ENCODE results near the gene PHETA1. TPM values are rescaled to one million over a fixed set of nuclear protein-coding genes. Genes with fewer than 3 reads are reported as not detected.
"Not testable (repeated sequence)": the region's sequence is repeated elsewhere in the genome, so short reads cannot be mapped to it uniquely, and the experiment has no call there.

PHETA1 gene
- total RNA-seq, 1 donor from 2014 or later: 75.4 TPM

DNA sequence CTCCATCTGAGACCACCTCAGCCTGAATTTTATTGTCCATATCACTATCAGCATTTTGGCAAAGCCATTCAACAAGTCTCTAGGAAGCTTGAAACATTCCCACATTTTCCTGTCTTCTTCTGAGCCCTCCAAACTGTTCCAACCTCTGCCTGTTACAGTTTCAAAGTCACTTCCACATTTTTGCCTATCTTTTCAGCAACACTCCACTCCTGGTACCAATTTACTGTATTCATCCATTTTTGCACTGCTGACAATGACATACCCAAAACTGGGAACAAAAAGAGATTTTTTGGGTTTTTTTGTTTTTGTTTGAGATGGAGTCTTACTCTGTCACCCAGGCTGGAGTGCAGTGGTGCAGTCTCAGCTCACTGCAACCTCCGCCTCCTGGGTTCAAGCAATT is 4.3 kb upstream of the PHETA1 start:
- DNase-seq (ENCODE audit: low read depth): not testable (repeated sequence)

DNA sequence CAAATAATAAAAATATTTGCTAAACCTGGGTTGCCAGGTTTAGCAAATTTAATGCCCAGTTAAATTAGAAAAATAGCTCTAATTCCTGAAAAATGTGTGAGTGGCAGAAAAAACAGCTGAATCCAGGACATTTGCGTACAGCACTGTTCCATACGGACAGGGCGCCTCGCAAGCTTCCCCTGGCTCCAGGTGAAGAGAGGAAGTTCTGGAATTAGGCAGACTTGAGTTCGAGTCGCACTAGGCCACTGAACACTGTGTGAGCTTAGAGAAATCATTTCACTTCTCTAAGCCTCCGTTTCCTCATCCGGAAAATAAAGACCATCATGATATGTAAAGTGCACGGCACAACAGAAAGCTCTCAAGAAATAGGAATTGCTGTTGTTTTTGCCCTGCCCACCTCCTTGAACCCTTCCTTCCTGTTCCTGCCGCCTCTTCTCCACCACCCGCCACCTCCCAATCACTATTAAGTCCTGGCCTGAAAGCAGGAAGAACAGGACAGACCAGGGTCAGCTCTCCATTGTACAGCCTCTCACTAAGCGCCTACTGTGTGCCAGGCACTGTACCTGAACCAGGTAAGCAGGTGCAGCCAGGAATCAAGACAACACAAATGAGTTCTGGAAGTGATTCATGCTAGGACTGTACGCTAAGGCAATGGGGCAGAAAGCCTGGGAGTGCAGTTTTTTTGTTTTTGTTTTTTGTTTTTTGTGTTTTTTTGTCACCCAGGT is 763 bp upstream of the PHETA1 start:
- no peak for DNase-seq (ENCODE audit: low read depth)

DNA sequence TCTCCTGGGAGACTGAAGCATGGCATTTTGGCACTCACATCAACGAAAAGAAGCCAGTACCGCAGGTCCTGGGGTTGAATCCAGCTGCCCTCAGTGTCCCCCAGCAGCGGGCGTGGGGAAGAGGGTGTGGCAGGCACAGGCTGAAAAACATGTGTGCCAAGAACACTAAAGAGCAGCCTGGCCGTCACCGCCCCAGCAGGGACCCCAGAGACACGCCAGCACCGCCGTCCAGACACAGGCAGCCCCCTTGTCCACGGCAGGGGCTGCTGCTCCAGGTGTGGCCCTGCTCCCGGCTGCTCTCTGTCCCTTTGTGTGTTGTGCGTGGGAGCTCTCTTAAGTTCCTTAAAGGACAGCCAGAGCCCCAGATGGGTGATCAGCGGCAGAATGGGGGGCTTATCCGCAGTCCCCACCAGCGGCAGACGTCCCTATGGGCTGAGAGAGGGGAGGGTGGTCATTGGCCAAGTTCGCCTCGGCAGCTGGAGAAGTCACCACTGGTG is 556 bp downstream of the PHETA1 start:
- peak; percentile 69 for DNase-seq (ENCODE audit: low read depth)

DNA sequence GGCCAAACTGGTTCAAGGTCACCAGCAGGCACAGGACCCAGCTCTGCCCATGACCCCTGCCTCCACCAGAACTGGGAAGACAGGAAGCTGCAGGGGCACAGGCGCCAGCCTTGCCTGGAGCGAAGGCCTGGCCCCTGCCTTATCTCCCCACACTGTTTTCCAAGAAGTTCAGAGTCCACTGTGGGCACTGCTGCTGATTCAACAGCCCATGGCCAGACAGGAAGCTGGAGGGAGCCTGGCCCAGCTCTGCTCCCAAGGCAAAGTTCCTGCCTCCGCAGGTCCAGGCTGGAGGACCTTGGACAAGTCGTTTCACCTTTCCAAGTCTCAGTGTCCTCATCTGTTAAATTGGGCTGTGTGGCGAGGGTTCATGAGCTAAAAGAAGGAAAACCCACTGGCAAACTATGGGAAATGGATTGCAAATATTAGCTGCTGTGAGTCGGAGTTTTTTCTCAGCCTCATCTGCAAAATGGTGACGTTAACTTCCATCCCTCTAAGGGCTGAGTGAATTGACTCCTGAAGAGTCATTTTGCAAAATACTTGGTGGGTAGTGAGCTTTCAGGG is 1.2 kb downstream of the PHETA1 start:
- DNase-seq (ENCODE audit: low read depth): no peak

DNA sequence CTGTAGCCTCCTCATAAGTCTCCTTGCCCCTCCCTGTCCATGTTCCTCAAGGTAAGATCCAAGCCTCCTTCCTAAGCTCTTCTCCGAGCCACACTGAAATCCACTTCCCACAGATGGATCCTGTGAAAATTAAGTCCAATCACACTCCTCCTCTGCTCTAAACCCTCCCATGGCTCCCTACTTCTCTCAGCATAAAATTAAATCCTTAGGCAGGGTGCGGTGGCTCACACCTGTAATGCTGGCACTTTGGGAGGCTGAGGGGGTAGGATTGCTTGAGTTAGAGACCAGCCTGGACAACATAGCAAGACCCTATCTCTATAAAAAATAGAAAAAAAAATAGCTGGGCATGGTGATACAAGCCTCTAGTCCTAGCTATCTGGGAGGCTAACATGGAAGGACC is 2.3 kb downstream of the PHETA1 start:
- DNase-seq (ENCODE audit: low read depth): no peak

DNA sequence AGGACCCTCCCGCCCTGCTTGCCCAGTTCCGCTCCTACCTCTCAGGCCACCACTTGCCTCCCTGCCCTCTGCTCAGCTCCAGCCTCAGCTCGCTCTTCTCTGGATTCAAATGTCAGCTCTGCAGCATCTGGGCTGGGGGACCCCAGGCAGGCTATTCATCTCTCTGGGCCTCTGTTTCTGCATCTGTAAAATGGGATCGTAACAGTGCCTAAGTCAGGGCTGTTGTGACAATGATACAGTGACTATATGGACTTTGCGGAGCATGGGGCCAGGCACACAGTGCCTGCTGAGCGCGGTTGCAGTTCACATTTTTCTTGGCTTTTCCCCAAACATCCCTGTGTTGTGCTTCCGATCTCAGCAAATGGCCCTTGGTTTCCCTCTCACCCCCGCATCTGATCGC is 2.8 kb downstream of the PHETA1 start:
- no peak for DNase-seq (ENCODE audit: low read depth)

DNA sequence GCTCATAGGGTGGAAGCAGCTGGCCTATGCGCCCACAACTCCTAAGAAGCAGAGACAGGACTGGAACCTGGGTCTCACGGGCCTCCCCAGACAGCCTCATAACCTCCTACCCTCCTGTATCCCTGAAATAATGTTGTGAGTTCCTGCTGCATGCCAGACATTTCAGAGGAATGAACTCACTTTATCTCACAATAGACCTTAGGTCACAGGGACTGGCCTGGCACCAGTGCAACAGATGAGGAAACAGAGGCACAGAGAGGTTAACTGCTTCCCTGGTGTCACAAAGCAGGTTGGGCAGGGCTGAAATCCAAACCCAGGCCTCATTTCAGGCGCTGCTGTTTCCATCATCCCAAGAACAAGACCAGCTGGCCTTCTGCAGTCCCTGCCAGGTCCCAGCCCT is 5.3 kb downstream of the PHETA1 start:
- DNase-seq (ENCODE audit: low read depth): peak; percentile 54

DNA sequence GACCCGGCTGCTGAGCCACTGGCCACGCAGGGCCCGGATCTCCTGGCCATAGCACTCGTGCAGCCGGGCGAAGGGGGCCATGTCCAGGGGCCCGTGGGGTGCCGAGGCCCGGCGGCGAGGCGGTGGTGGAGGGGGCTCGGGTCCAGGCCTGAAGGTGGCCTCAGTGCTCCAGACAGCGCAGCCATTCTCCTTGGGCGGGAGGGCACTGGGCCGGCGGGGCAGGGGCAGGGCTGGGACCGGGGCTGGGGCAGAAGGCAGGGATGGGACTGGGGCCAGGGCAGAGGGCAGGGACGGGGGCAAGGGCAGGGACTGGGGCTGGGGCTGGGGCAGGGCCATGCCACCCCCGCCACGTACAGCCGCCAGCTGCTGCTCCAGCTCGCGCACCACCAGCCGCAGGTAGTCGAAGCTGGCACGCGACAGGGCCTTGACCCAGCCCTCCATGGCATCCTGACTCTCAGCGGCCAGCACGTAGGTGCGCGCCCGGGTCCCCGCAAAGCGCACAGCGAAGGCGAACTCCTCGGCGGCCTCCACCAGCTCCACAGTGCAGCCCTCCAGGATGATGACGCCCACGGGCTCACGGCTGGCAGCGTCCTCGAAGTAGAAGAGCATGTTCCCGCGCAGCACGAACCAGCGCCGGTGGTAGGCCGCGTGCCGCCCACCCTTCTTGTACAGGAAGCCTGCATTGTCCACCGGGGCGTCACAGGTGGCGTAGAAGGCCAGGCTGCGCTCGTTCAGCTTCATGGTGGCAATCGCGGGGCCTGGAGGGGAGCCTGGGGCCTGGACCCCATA is 6.0 kb downstream of the PHETA1 start:
- no peak for DNase-seq (ENCODE audit: low read depth)

DNA sequence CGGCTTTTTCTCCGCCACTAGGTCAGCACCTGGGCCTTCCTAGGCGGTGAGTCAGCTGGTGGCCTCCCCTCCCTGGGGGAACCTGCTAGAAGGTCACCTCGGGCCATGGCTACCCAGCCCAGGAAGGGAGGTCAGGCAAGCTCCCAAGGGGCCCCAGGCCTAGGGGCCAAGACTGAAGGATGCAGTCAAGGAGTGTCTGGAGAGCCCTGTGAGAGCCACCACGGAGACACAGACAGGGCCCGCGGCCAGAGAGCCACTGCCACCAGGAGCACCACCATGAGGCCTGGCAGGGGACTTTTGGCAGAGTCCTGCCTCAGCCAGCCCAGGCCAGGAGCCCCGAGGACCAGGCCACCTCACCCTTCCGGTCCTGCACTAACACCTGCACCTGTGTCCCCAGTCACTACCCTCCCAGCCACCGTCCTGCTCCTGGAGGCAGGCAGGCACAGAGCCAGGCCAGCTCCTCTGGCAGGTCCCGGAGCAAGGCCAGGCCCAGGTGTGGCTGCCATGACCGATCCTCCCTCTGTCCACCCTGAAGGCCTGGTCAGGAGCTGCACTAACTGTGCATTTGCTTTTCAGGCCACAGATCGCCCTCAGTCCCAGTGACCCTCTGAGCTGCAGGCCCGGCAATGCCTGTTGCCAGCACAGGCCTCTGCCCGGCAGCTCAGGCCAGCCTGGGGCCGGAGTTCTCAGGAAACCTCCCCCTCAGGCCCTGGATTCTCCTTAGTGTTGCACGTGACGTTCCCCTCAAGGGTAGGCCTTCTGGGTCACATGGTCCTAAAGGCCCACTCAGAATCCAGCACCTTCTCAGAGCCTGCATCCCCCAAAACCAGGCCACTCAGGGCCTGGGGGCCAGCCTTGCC is 6.9 kb downstream of the PHETA1 start:
- DNase-seq (ENCODE audit: low read depth): peak; percentile 18

DNA sequence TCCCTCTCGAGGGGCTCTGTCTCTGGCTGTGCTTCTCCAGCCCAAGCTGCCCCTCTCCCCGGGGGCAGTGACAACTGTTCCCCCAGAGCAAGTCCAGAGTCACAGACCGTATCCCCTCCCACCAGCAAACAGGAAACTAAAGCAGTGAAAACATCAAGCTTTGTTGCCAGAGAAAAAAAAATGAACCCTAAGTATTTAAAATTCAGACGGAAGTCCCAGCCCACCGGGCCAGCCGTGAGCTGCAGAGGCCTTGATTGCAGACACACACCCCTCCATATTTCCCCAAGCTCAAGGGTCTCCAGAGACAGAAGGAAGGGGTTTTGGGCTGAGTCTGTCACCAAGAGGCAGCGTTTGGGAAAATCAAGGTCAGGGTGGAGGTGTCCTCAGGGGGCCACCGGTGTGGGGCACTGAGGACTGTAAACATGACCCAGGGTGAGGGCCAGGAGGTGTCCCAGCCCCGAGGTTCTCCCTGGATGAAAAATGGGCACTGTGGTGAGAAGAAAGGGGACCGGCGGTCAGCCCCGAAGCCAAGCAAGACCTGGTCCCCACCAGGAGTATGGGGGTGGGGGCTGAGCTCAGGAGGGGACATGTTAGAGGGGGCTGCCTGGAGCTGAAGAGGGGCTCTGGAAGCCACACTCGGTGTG is 7.7 kb downstream of the PHETA1 start:
- DNase-seq (ENCODE audit: low read depth): no peak

DNA sequence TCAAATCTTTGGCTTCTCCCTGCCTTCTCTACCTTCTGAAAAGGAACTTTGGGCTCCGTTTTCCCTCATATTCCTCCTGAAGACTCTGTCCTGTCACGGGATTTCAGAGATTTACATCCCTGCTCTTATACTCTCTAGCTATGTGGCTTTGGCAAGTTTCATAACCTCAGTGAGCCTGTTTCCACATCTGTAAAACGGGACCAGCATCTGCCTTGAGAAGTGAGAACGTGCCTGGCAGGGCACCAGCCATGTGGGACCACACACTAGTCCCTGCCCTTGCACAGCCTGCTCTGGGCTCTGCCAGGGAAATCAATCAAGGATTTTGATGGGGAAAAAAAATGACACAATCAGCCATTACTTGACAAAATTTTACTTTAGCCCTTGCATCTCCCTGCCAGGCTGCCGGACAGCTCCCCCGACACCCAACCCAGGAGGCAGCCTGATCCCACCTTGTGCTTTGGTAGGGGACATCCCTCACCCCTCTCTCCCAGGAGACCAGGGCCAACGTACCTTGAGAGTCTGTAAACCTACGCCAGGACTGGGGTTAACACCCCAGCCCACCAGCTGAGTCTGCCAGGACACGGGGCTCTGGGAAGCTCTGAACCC is 8.5 kb downstream of the PHETA1 start:
- DNase-seq (ENCODE audit: low read depth): peak; percentile 29

DNA sequence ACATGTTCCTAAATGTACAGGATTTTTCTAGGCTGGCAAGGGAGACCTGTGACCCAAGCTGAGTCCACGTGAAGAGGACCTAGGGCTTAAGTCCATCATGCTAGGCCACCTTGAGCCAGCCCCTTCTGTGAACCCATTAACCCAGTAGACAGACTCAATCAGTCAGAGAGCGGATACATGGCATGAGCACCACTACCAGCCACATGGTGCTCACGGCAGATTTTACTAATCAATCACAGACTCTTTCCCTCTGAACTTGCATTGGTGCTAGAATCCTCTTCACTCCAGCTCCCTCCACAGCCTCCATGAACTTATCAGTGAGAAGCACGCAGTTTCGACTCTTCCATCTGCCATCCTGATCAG is 9.0 kb downstream of the PHETA1 start:
- DNase-seq (ENCODE audit: low read depth): no peak

DNA sequence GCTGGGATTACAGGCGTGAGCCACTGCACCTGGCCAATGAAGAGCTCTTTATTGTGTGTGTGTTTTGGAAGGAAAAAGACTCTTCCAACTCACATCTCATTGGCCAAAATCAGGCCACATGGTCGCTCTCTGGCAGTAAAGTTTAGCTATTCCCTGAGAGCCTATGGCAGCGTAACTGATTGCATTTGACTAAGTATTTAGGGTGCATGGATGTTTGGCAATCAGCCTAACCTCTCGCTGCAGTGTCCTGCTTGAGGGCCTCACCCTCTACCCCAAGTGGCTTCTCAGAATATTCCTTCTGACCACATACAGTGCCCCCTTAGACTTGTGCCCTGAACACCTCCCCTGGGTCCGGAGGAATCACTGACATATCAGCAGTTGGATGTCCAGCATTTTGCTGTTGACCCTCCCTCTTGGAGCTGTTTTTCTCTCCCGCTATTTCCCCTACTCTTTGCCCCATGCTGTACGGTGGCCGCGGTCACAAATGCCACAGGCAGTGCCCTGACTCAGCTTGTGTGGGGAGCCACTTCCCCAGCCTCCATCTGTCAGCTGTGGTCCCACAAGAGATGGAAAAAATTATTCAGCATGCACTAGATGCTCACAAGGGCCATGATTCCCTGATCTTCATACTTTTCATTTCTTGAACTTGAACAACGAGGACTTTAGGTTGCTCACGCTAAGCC is 9.5 kb downstream of the PHETA1 start:
- peak; percentile 91 for DNase-seq (ENCODE audit: low read depth)

DNA sequence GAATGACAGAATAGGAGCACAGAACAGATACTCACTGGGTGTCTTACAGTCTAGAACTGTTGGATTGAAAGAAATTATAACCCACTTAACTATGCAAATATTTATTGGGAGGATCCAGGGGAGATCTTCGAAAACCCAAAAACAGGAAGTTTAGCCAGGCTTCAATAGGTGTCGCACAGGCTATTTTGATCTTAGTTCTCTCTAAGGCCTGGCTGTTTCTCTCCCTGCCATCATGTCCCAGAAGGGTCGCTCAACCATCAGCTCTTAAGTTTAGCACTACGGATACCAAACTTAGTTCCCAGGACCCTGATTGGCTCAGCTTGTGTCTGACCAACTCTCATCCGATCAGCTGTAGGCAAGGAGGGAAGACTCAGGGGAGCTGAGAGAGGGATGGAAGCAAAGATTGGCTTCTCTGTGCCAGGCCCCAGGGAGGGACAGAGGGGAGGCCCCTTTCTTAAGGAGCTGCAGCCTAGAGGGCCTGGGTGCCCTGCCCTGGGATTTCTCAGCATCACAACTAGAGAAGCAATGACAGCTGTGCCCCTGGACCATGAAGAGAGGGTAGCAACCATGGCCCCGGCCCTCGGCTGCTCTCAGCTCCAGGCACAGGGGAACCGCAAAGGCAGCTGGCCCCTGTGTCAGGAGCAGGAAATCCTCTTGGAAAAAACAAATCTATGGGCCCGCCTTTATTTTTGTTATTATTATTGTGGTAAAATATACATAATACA is 13.5 kb downstream of the PHETA1 start:
- no peak for DNase-seq (ENCODE audit: low read depth)

DNA sequence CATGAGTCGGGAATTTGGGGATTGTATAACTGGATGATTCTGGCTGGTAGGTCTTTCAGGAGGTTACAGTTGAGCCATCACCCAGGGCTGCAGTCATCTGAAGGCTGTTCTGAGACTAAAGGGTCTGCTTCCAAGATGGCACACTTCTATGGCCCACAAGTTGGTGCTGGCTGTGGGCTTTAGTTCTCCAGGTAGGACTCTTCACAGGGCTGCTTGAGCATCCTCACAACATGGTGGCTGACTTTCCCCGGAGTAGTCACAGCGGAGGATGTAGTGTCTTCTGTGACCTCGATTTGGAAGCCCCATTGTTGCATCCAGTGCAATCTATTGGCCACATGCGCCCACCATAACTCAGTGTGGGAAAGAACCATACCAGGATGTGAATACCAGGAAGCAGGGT is 14.4 kb downstream of the PHETA1 start:
- no peak for DNase-seq (ENCODE audit: low read depth)

DNA sequence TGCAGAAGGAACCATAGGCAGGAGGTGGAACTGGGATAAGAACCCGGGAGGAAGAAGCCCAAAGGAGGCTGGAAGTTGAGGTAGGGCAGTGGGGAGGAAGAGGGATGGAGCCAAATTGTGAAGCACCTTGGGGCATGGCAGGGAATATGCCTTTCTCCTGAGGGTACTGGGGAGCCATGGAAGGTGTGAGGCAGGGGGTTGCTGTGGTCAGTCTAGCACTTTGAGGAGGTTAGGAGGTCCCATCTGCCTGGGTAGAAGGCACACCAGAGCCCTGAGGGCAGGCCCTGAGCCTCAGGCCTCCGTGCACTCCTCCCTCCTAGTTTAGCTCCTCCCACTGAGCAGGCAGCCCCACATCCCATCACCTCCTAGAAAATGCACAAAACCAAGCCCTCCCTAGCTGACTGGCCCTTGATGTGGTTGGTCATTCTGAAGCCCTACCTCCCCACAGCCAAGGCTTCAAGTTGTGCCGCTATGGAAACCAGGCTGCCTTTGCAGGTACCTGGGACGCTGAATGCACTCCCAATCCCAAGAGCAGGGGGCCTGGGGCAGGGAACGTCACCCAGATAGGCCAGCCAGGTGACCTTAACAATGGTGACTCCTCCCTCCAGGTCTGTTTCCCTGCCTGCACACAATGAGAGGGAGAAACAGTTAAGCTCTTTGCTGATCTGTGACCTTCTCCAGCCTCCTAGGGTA is 15.1 kb downstream of the PHETA1 start:
- DNase-seq (ENCODE audit: low read depth): no peak

DNA sequence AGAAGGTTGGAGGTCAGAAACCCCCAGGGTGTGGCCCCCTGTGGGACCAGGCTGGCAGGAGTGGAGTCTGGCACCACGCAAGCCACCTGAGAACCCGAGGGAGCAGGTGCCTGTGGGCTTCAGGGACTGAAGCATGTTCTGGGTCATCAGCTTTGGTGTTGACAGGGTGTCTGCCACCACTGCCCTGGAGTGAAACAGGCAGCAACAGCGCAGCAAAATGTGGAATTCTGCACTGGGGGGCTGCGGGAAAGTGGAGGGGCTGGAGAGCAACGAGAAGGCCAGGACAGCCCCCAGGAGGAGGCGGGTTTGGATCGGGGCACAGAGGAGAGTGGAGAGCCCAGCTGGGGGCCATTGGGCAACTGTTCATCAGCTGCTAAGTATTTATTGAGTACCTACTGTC is 15.9 kb downstream of the PHETA1 start:
- DNase-seq (ENCODE audit: low read depth): no peak

DNA sequence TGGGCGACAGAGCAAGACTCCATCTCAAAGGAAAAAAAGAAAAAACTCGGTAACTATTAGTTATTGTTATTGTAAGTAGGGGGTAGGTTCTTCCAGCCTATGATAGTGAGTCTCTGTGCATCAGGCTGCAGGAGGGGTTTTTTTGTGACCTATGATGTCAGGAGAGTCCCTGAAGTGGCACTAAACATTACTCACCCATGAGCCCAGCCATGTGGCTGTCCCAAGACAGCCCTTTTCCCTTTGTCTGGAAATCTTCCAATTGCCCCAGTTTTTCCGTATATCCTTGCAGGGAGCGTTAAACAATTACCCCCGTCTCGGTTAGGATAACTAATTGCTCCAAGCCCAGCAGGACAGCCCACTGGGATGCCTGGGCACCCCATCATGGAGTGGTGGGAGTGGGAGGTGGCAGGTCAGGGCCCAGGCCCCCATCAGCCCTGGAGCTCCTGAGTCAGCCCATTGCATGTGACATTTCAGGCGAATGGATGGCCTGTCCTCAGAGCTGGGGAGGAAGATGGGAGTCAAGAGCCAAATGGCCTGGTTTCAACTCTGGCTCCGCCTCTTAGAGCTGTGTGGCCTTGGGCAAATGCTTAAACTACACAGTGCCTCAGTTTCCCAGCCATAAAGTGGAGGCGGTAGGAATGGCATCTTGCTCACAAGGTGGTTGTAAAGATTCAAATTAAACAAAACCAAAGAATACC is 16.4 kb downstream of the PHETA1 start:
- DNase-seq (ENCODE audit: low read depth): no peak
